GM19351 (cell line): ENCODE measurements around the gene ADAMTS2.

Experiments
- ATAC-seq: cut with Tn5 transposase; IDR thresholded peaks from one replicate; pipeline ENCODE4 v1.9.1; 2021; ENCODE audit warnings: mild to moderate bottlenecking, moderate library complexity; ENCODE audit not compliant: unreplicated experiment

Gene ADAMTS2

GRCh38 chr5:179345433-179346321, at the start of gene ADAMTS2:
Gene ADAMTS2, minus strand, starts transcription at chr5:179345461. Its CDS starts 133 bp downstream, at chr5:179345328.
- ATAC-seq: no peak

GRCh38 chr5:179393078-179393477, 47.8 kb upstream of the ADAMTS2 start:
- no peak for ATAC-seq

- no peak for ATAC-seq
Measured at GRCh38 chr5:179387151-179388110, 42.2 kb upstream of the ADAMTS2 start.

GRCh38 chr5:179385914-179386313, 40.7 kb upstream of the ADAMTS2 start:
- ATAC-seq: no peak

GRCh38 chr5:179382486-179382885, 37.2 kb upstream of the ADAMTS2 start:
- no peak for ATAC-seq

- no peak for ATAC-seq
Measured at GRCh38 chr5:179381691-179382090, 36.4 kb upstream of the ADAMTS2 start.

- ATAC-seq: no peak
Measured at GRCh38 chr5:179380211-179381035, 35.2 kb upstream of the ADAMTS2 start.

- ATAC-seq: no peak
Measured at GRCh38 chr5:179379321-179379890, 34.1 kb upstream of the ADAMTS2 start.

GRCh38 chr5:179378441-179379271, 33.4 kb upstream of the ADAMTS2 start:
- ATAC-seq: no peak

- ATAC-seq: no peak
Measured at GRCh38 chr5:179378116-179378440, 32.8 kb upstream of the ADAMTS2 start.

- no peak for ATAC-seq
Measured at GRCh38 chr5:179377421-179378115, 32.3 kb upstream of the ADAMTS2 start.

- ATAC-seq: no peak
Measured at GRCh38 chr5:179376701-179377420, 31.6 kb upstream of the ADAMTS2 start.

GRCh38 chr5:179375831-179376365, 30.6 kb upstream of the ADAMTS2 start:
- no peak for ATAC-seq

- no peak for ATAC-seq
Measured at GRCh38 chr5:179375236-179375685, 30.0 kb upstream of the ADAMTS2 start.

- ATAC-seq: no peak
Measured at GRCh38 chr5:179374506-179375235, 29.4 kb upstream of the ADAMTS2 start.

GRCh38 chr5:179373961-179374505, 28.8 kb upstream of the ADAMTS2 start:
- ATAC-seq: no peak
